Measurements from ENCODE around the gene KRTAP5-4.
A peak's percentile ranks its signal among the peaks of the same experiment; 100 is the strongest.
"Not testable (repeated sequence)": the region's sequence is repeated elsewhere in the genome, so short reads cannot be mapped to it uniquely, and the experiment has no call there.

The KRTAP5-4 gene

DNA sequence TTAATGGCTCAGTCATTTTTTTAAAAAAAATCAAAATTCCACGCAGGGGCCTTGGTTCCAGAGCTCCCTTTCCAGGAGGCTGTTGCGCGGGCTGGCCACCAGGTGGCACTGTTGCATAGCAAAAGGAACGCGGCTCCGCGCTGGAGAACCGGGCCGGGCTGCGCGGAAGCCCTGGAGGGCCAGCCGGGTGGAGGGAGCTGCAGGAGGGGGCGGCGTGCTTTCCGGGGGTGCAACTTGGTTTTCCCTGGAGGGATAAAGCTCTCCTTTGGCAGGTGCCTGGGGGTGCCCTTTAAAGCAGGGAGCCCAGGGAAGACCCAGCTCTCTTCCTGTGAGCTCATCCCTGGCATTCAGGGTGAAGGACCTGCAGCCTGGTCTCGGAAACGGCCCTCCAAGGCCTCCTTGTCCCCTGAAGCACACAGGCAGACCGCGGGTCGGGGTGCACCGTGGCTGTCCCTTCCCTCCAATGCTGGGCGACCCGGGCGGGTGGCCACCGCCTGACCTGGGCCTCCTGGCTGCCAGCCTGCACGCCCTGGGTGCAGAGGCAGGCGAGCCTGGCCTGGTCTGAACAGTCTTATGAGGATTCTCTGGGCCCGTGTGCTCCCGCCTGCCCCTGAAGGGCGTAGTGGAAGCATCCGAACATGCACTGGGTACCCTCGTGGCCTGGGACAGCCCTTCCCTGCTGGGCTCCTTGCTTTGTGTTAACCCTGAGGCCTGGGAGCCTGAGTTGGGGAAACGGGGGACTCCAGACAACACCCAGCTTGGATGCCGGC, 31.0 kb upstream of the KRTAP5-4 start:
- DNase-seq, result peak; percentile 83

DNA sequence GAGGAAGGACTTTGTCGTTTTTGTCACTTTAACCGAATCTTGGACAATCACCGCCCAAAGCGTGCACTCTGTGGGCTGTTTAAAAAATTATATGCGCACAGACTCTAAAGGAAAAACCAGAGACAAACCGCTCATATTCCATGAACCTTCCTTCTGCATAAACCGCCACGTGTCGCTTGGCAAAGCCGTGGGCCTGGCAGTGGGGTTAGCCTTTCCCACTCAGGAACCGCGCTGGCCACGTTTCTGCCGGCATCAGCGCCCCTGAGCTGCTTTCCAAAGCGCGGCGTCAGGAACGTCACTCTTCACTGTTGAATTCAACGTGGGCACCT, 30.5 kb upstream of the KRTAP5-4 start:
- DNase-seq, result no peak

DNA sequence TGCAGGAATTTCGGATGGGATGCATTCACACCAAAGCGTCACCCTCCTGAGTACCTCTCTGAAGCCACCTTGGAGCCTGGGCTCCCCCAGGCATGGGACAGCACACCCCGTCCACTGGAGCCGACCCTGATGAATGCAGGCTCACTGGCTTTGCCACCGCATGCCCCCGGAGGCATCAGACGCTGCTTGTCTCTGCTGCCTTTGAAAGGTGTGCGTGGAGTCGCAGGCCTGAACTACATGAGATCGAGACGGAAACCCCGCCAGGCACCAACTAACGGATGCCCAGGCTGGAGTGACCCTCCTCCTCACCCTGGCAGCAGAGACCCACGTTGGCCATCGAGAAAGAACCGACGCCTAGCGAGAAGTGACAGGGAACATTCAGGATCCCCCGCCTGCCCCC, 30.1 kb upstream of the KRTAP5-4 start:
- DNase-seq, result no peak

DNA sequence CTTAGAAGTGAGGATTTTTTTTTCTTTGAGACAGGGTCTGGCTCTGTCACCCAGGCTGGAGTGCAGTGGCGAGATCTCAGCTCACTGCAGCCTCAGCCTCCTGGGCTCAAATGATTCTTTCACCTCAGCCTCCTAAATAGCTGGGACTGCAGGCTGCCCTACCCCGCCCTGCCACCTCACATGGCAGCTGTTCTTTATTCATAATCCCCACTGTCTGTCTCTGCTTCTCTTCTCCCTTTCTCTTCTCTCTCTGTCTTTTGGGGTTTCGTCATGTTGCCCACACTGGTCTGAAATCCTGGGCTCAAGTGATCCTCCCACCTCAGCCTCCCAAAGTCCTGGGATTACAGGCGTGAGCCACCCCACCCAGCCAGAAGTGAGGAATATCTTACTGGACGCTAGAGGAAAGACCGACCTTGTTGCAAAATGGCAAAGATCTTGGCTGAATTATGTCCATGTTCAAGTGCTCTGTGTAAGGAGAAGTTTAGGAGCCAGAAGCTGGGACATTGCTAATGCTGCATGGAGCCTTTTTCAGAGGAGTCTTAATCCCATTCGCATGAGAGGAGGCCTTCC, 29.6 kb upstream of the KRTAP5-4 start:
- DNase-seq, result no peak

DNA sequence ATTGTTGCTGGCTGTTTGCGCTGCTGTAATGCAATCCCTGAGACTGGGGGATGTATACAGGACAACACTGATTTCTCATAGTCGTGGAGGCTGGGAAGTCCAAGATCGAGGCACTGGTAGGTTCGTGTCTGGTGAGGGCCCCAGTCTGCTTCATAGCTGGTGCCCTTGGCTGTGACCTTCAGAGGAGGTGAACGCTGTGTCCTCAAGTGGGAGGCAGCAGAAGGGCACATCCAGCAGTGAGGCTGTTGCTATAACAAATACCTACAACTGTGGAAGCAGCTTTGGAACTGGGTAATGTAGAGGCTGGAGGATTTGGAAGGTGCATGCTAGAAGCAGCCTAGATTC, 29.0 kb upstream of the KRTAP5-4 start:
- DNase-seq, result no peak

DNA sequence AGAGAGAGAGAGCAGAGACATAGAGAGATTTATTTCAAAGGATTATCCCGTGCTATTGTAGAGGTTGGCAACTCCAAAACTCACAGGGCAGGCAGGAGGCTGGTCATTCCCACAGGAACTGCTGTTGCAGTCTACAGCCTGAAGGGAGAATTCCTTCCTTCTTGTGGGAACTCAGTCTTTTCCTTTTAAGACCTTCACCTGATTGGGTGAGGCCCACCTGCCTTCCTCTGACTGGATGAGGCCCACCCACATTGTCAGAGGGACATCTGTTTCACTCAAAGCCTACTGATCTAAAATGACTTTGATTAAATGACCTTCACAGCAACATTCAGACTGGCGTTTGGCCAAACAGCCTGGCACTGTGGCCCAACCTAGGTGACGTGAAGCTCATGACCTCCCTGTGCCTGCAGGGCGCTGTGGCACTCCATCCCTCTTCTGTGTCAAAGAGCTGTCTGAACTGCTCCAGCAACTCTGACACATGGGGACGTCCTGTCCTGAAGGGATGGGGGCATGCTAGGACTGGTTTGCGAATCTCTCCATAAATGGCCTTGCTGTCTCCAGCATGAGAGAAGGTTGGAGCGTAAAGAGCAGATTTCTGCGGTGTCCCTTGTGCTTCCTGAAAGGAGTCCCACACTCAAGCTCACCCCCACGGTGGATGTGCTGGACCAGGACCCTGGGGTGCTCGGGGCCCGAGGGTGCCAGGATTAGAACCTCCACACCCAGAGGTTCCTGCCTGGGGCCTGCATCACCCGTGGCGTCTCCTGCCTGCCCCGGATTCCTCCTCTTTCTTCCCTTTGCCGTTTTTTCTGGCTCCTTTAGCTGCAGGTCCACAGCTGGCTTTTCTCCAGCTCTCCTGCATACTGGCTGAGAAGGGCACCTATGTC, 28.3 kb upstream of the KRTAP5-4 start:
- DNase-seq, result no peak

DNA sequence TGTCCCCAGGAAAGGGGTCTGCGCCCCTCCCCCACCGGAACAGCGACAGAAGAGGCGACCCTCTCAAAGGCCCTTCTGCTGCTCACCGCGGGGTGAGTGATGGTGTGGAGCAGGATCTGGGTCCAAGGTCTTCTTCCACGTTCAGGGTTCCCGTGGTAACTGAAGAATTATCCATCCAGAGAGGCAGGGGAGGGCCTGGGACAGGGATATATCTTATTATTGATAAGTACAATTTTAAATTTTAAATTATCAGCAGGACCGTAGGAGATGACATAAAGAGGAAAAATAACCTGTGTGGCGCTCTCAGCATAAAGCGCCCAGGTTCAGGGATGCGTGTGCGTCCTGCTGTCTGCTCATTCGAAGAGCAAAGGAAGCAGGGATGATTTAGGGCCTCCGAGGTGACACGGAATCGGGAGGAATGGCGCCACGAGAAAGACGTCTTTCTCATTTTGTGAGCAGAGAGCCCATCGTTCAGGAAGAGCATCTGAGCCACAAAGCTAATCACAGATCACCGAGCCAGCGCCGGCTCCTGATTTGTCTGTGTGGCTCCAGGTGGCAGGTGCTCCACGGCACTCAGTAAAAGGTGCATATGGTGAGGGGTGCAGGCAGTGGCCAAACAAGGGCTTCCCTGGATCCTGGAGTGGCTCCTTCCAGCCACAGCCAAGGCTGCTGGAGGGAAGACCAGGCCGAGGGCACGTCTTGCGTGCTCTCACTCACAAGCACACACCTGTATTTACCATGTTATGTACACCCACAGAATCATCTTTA, 26.9 kb upstream of the KRTAP5-4 start:
- DNase-seq, result no peak

DNA sequence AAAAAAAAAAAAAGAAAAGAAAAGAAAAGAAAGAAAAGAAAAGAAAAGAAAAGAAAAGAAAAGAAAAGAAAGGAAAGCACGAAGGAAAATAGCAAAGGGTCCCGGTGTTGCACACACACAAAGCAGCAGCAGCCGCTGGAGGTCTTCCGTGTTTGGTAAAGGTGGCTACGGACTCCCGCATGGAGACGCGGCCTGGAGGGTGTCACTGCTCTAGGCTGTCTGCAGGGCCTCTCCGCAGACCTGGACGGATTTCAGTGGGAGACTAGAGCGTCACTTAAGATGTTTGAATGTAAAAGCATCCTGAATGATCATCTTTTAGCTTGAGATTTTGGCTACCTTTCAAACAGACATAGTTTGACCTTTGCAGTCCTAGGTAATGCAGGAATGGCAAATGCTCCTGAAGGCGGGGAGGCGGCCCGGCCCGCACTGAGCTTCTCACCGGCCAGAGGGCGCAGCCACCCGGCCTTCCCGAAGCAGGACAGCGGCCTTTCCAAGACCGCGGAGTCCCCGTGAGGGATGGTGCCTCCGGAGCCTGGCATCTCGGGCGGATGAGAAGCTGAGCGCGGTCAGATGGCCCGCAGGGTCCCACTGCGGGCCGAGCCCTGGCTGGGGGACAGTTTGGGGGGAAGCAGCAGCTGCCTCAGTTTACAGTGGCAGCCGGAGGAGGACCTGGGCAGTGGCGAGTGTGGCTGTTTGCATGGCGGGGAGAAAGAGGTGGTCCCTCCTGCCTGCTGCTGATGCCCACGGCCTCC, 26.1 kb upstream of the KRTAP5-4 start:
- DNase-seq, result no peak

DNA sequence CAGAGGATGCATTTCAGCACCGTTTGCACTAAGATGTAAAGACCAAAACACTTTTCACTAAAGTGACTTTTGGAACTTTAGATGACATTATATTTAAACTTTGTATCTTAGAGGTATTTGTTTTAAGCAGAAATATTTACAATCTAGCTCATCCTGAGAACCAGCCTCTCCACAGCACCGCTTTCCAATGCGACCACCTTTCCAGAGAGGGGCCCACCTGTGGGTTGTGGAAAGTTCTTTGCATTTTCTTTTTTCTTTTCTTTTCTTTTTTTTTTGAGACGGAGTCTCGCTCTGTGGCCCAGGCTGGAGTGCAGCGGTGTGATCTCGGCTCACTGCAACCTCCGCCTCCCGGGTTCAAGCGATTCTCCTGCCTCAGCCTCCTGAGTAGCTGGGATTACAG, 24.6 kb upstream of the KRTAP5-4 start:
- not testable (repeated sequence) for DNase-seq

DNA sequence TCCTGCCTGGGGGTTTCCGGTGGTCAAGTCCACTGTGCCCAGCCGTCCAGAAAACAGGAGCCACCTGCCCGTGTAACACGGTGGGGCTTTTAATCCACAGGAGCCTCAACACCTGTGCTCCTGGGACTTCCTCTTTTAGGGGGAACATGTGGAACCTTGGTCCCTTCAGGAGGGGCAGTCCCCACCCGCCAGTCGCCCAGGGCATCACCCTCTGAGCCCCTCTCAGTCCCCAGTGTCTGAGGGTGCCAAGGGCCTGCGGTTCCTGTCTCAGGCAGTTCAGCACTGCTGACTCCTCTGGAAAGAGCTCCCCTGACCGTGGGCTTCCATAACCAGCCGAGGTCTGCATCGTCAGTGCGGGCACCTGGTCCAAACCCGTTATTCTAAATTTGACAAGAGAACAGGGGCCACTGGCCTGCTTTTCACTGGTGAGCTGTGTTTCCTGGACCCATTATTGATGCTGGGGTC, 23.5 kb upstream of the KRTAP5-4 start:
- no peak for DNase-seq

DNA sequence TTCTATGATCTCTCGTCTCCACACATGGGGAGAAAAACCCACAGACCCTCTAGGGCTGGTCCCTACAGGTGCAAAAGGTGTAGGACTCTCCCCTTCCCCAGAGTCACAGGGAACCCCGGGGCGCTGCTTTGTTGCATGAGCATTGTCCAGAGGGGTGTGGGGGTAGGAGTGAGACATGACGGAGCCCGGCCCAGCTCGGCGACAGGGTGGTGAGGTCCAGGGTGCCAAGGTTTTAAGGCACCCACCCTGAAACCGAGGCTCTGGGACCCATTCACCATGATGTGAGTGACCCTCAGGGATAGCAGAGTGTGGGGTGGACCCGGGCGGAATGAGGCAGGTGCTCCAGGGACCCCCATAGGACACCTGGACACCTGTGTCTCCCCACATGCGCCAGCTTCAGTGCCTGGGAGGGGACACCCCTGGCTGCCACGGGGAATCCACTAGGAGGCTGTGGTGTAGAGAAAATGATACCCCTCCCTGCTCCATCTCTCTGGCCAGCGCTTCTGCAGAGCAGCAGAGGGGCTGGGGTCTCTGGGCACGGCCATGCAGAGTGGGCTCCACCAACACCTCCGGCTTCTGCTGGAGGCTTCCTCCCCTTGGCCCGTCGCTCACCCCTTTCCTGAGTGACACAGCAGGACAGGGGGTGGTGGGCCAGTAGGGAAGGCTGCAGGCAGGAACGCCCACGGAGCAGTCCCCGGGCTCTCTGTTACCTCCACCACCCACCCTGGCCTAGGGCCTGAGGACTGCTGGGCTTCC, 22.8 kb upstream of the KRTAP5-4 start:
- DNase-seq, result no peak

DNA sequence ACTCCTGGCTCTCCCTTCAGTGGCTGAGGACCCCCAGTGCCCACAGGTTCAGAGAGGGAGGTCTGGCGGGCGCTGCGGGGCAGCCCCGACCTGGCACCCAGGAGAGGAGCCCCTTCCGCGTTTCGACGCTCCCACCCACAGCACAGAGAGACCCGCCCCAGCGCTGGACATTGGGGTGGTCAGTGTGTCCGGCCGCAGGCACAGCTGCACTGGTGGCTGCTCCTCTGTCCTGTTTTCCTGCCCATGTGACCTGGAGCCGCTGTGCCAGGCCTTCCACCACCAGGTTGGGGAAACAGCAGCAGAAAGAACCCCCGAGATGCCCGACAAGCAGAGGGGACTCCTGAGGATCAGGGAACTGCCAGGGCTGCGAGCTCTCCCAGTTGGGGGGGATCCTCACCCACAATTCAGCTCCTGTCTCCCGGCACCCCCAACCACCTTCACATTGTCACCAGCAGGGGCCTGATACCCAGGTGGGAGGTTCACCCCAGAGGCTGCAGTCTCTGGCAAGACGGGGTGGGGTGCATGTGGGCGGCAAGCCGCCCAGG, 21.3 kb upstream of the KRTAP5-4 start:
- DNase-seq, result no peak

DNA sequence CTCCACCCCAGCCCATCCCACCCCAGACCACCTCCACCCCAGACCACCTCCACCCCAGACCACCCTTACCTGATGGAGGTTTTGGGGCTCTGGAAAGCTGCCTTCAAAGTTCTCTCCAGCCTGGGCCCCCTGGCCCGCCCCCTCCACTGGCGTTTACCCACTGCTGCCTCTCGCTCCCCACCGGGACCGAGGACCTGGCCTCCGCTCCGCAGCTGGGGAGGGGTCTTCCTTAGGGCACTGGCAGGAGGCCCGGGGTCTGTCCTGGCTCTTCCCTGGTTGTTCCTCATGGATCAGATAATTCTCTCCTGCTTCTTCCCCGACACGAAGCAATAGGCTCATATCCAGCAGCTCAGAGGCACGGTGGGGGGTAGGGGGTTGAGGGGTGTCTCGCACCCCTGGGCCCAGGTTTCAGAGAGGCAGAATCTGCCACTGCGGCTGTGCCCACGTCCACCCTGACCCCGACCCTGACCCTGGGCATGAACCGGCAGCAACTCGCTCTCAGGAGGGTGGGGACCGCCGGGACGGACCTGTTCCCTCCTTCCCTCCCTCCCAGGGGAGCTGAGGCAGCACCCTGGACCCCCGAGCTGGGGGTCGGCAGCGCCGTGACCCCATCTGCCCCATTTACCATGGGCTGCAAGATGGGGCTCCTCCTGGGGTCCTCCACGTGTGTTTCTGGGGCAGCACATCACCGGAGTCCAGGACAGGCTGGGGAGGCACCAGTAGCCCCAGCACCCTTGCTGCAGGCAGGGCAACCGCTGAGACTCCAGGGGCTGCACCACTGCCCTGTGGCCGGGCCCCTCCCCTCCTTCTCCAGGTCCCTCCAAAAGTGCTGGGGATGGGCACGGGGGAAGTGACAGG, 20.6 kb upstream of the KRTAP5-4 start:
- DNase-seq, result no peak

DNA sequence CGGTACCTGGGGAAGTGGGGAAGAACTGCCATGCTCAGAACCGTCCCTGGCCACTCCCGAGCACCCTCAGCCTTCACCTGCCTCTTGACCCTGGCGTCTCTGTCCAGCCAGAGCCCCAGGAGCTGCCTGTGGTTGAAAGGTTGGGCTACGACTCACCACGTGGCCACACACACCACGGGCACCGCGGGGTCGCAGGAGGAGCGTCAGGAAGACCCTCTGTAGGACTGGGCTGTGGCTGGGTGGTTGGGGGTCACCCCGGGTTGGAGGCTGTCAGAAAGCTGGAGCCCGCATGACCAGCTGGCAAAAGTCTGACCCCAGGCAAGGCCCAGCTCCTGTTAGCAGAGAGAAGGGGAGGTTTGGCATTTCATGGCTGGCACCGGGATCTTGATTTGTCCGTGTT, 19.2 kb upstream of the KRTAP5-4 start:
- DNase-seq, result no peak

DNA sequence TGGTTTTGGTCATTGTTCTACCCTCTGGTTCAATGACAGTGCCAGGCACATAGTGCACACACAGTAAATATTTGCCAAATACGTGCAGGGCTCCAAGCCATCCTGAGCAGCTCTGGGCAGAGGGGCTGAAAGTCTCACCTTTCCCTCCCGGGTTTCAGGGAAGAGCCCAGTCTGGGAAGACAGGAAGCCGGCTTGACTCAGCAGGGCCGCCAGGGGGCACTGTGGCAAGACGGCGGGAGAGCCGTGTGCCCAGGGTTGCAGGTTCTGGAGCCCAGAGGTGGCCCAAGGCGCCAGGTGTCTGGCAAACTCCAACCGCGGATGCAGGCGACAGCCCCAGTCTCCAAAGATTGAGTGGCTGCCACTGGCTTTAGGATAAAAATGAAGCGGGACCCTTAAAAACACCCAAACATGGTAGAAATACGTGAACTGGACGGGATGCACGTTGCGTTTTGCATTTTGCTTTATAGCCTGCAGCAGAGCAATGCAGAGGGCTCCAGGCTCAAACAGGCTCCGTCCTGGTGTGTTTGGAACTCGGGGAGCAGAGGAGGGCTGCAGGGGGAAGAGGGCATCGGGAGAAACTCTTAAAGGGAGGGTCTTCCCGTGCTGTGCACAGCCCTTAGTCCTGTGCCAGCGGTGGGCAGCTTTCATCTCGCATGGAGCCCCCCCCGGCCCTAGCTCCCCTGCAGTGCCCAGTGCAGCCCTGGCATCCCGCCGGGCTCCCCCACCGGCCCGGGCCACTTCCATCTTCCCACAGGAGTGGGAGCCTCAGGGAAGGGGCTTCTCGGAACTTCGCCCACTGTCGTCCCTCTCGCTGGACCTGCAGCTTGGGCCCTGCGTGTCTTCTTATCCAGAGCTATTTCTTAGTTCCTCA, 18.4 kb upstream of the KRTAP5-4 start:
- DNase-seq, result peak; percentile 34

DNA sequence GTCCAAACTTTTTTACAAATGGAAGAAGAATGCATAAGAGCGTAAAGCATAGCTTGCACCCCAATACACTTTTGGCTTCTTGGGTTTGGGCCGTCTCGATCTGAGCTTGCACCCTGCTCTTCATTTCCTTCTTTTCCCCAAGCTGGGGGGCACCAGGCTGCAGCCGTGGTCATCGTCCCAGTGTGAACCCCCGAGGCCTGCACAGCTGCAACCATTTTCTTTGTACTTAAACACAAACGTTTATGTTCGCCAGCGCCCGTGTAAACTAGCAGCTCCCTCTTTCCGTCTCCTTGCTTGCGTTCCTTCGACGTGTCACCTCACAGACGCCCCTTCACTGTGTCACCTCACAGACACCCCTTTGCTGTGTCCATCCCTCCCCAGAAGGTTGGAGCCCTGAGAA, 17.7 kb upstream of the KRTAP5-4 start:
- no peak for DNase-seq

DNA sequence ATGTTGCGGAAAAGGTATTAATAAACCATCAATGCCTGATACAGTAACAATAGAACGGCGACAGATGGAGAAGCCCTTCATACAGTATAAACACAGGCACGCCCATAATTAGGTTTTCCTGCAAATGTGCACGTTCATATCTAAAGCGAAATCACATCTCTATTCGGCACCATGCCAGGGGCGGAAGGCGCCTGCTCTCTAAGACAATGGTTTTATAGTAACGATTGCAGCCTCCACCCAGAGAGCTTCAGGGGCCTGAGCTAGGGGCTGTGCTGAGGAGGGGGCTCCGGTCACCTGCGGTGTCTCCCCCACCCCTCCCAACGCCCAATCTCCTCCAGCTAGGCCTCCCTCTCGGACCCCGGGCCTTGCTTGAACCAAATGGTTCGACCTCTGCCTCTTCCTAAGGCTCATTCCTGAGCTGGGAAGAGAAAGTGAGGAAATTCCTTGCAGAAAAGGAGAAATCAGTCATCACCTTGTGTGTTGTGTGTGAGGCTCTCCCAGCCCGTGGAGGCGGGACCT, 17.2 kb upstream of the KRTAP5-4 start:
- no peak for DNase-seq

DNA sequence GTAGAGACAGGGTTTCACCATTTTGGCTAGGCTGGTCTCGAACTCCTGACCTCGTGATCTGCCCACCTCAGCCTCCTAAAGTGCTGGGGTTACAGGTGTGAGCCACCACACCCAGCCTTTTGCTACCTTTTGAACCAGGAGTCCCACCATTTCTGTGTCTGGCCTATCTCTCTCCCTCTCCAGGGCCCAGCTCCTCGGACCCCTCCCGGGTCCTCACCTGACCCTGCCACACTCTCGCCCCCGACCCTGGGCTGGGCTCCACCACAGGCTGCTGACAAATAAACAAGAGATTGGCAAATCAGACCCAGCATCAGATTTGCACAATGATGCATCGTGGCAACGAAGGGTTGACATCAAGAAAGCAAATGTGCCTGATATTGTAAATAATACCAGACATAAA, 16.4 kb upstream of the KRTAP5-4 start:
- no peak for DNase-seq

DNA sequence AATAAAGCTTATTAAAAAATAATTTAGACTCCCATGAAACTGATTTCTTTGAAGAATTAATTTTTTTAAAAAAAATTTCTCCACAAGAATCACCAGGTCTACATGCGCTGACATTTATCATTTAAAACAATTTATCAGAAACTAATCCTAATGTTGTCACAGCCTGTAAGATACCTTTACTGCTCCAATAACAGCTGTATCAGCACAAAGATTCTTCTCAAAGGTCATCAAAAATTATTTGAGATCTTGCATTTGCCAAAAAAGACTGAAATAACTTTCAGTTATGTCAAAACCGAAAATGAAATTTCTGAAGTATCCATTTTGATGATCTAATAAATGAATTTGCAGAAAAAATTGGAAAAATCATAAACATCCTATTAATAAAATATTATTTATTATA, 15.7 kb upstream of the KRTAP5-4 start:
- no peak for DNase-seq
